ENCODE data around the gene TGM1. TPM values are rescaled to one million over a fixed set of nuclear protein-coding genes. Genes with fewer than 3 reads are reported as not detected.

Gene TGM1
- total and polyA plus RNA-seq, 2 donors (not counting 1 experiment from before 2014, with no cell fraction given), result 2.7 to 11.9 TPM

- ChIA-PET POLR2A (interaction anchor here (0.6 to 3.5 kb wide), 4 partner anchors 21 to 88 kb away, joined by 3 to 13 read pairs (median 6); partner anchors contain the start of genes CHMP4A, PSME2 and RNF31), CTCF (interaction anchor here (0.7 to 3.2 kb wide), 11 partner anchors 9 to 922 kb away, joined by 3 to 19 read pairs (median 4); partner anchors contain the start of genes CIDEB, DHRS1, LTB4R2 and MDP1)
- peaks cover 62% of the 10 kb centered on the region for H3K79me2 ChIP-seq (ENCODE audit: control insufficient read depth, insufficient read depth, low read length)
- Mint-ChIP-seq H3K9me3 (ENCODE audit: insufficient read depth) (no peaks in the 10 kb centered on the region), H3K27me3 (no peaks in the 10 kb centered on the region), H3K4me1 (peaks cover 69% of the 10 kb centered on the region), H3K4me3 (peak overlapping the region; percentile 62), H3K27ac (peak overlapping the region; percentile 62)
- peaks cover 0 to 44% of the 10 kb centered on the region in 2 experiments for H3K36me3 ChIP-seq (replicated peaks in 1 of 2; ENCODE audit: control extremely low read depth in 1 of 2, control insufficient read depth in 1 of 2, extremely low read depth in 1 of 2, insufficient read depth in 2 of 2, low read length in 1 of 2)
- H3K27me3 ChIP-seq (replicated peaks in 1 of 4; ENCODE audit: control extremely low read depth in 1 of 4, control insufficient read depth in 3 of 4, insufficient read depth in 4 of 4, low read length in 3 of 4), result no peaks in the 10 kb centered on the region
- intact Hi-C loops (cut with micrococcal nuclease), result loop anchor here (5.0 kb wide), 1 partner anchor 72 kb away; the partner anchor contains the start of gene IRF9
- no peak overlapping the region for H3K4me3 ChIP-seq (ENCODE audit: control extremely low read depth in 1 of 5, extremely low read depth in 1 of 5, insufficient read depth in 1 of 5, low read depth in 2 of 5, low read length in 4 of 5)
- H3K4me1 ChIP-seq (ENCODE audit: control insufficient read depth in 2 of 2, insufficient read depth in 2 of 2, low read length in 2 of 2), result peaks cover 26 to 30% of the 10 kb centered on the region in 2 donors
- no peak overlapping the region for H2AFZ ChIP-seq (ENCODE audit: insufficient read depth, low read depth, low read length, poor library complexity, severe bottlenecking)
- H3K9ac ChIP-seq (ENCODE audit: low read length), result no peak overlapping the region
- H3K27ac ChIP-seq (ENCODE audit: low read length in 2 of 2), result peak overlapping the region in 1 of 2 donors; percentile 31
- no peaks in the 10 kb centered on the region for H3K9me3 ChIP-seq (ENCODE audit: control extremely low read depth in 1 of 3, control insufficient read depth in 2 of 3, insufficient read depth in 1 of 3, low read length in 2 of 3)
- ATAC-seq (ENCODE audit: low read depth), result no peak
- DNase-seq, result no peak
- no peak for TF ChIP-seq CTCF (IDR thresholded peaks at IDR 0.05)
- no peak for TF ChIP-seq EZH2 (IDR thresholded peaks at IDR 0.05; ENCODE audit: borderline replicate concordance, insufficient read depth, low read depth, low read length, poor library complexity, severe bottlenecking)
- H3K4me2 ChIP-seq (replicated peaks; ENCODE audit: low read depth, low read length, poor library complexity, severe bottlenecking), result no peak overlapping the region
- peaks cover 21% of the 10 kb centered on the region for H4K20me1 ChIP-seq (ENCODE audit: control insufficient read depth, insufficient read depth, low read length, poor library complexity, severe bottlenecking)
- 93% methylated on average over 3 of the region's 3 CpGs for WGBS (ENCODE audit: insufficient coverage)
Observed at GRCh38 chr14:24234095-24235005, 28.6 kb downstream of the TGM1 start.

Measured in B cell (primary cell).